HepG2 (cell line): ENCODE results near the gene TPD52L2. TPM values are rescaled to one million over a fixed set of nuclear protein-coding genes. Genes with fewer than 3 reads are reported as not detected.
A peak's percentile ranks its signal among the peaks of the same experiment; 100 is the strongest.

Experiments used
- ATAC-seq: fragments of 200-7000 bp; cut with Tn5 transposase; 3 replicates; pipeline ENCODE4 v1.9.1; 2020; ENCODE audit warnings: mild to moderate bottlenecking, moderate library complexity
- BruUV-seq: library from RNA; stranded (reverse); fragments of 400-500 nt; replicated peaks from 2 replicates; lab custom pipeline; 2021; lab: Mats Ljungman, UMichigan
- CTCF ChIA-PET: fragments of 300-600 bp; formaldehyde crosslinking; extraction: SDS; loops from one replicate; lab custom pipeline; 2021; ENCODE audit warnings: low total read pairs, inconsistent platforms, low intra/inter-chr PET ratio; lab: Yijun Ruan, JAX
- POLR2A ChIA-PET: fragments of 350-600 bp; sonication (Branson Sonifier 250); formaldehyde crosslinking; loops from one replicate; lab custom pipeline; 2020; ENCODE audit warnings: antibody characterized with exemption, inconsistent platforms; lab: Yijun Ruan, JAX
- DNase-seq: peaks from one replicate; pipeline ENCODE4 v3.0.0-alpha.2; 2015; ENCODE audit warnings: low spot score
- FAIRE-seq: peaks from 3 replicates; lab custom pipeline; 2011; peaks lifted over from hg19 to GRCh38; lab: Jason Lieb, UNC
- H2AFZ ChIP-seq: one replicate; pipeline ENCODE4 v1.6.1; 2011; ENCODE audit warnings: low read length, inconsistent platforms
- H3K27ac ChIP-seq: fragments of 300-600 bp; 3 replicates; pipeline ENCODE4 v1.8.0; 2011; ENCODE audit warnings: mixed run types, mild to moderate bottlenecking, mixed read lengths, low read length, inconsistent platforms; ENCODE audit not compliant: insufficient read depth; ENCODE audit errors: extremely low read length
- H3K27me3 ChIP-seq, 2 experiments: fragments of 200-600 bp in 1 of 2; 2 replicates in 1 of 2; 3 replicates in 1 of 2; pipeline versions ENCODE4 v1.6.0 to v1.8.0; 2011; ENCODE audit warnings: low read length in 2 of 2, mild to moderate bottlenecking in 2 of 2, moderate library complexity in 2 of 2, inconsistent platforms in 1 of 2; ENCODE audit not compliant: insufficient read depth in 2 of 2, control insufficient read depth in 1 of 2
- H3K36me3 ChIP-seq, 2 experiments: fragments of 200-600 bp in 1 of 2; replicated peaks in 1 of 2; 2 replicates in 1 of 2; 3 replicates in 1 of 2; pipeline versions ENCODE4 v1.5.1 to v1.8.0; 2011; ENCODE audit warnings: low read length in 2 of 2, inconsistent platforms in 1 of 2; ENCODE audit not compliant: insufficient read depth in 2 of 2, control insufficient read depth in 1 of 2
- H3K4me1 ChIP-seq: 2 replicates; pipeline ENCODE4 v1.5.1; 2012; ENCODE audit warnings: low read length, inconsistent platforms; ENCODE audit not compliant: insufficient read depth
- H3K4me2 ChIP-seq: 2 replicates; pipeline ENCODE4 v1.6.0; 2011; ENCODE audit warnings: low read depth, low read length, inconsistent platforms
- H3K4me3 ChIP-seq, 3 experiments: fragments of 200-600 bp in 1 of 3; sonication (generic), shearing (Covaris generic) in 1 of 3; replicated peaks in 1 of 3; 2 replicates each; pipeline ENCODE4 v1.5.1; 2011 to 2016; ENCODE audit warnings: low read length in 3 of 3, inconsistent platforms in 2 of 3, low read depth in 2 of 3, mild to moderate bottlenecking in 2 of 3, control low read depth in 1 of 3, mixed read lengths in 1 of 3; ENCODE audit not compliant: insufficient read depth in 1 of 3
- H3K79me2 ChIP-seq: one replicate; pipeline ENCODE4 v1.6.1; 2011; ENCODE audit warnings: low read length, inconsistent platforms; ENCODE audit not compliant: insufficient read depth
- H3K9ac ChIP-seq: 2 replicates; pipeline ENCODE4 v1.6.0; 2011; ENCODE audit warnings: mild to moderate bottlenecking, low read depth, low read length, inconsistent platforms; ENCODE audit not compliant: insufficient read depth
- H3K9me3 ChIP-seq: 2 replicates; pipeline ENCODE4 v1.5.1; 2012; ENCODE audit warnings: mild to moderate bottlenecking, low read length
- H4K20me1 ChIP-seq: 2 replicates; pipeline ENCODE4 v1.6.0; 2011; ENCODE audit warnings: inconsistent platforms, mild to moderate bottlenecking, low read length, moderate library complexity; ENCODE audit not compliant: insufficient read depth
- CCAR2 ChIP-seq: fragments of 200-400 bp; formaldehyde crosslinking; optimal IDR thresholded peaks from 2 replicates; pipeline ENCODE3; 2018; ENCODE audit warnings: low read depth, mild to moderate bottlenecking, low read length, moderate library complexity
- HMG20A ChIP-seq: IDR thresholded peaks from 2 replicates; pipeline ENCODE4 v1.6.1; 2016; ENCODE audit warnings: borderline replicate concordance
- HNF4G ChIP-seq, 2 experiments: sonication (generic) in 1 of 2; formaldehyde crosslinking in 1 of 2; IDR thresholded peaks; 2 replicates each; pipeline versions ENCODE4 v1.4.0 to v1.6.1; 2011 to 2020; ENCODE audit warnings: borderline replicate concordance in 2 of 2, low read depth in 2 of 2, mild to moderate bottlenecking in 2 of 2, low read length in 1 of 2, missing genetic modification reagents in 1 of 2, moderate library complexity in 1 of 2
- KAT2B ChIP-seq: fragments of 150-350 bp; IDR thresholded peaks from 2 replicates; pipeline ENCODE4 v1.6.1; 2014; ENCODE audit warnings: low read depth, low read length, borderline replicate concordance
- MEIS1 ChIP-seq: sonication (generic); formaldehyde crosslinking; IDR thresholded peaks from 2 replicates; pipeline ENCODE4 v1.9.0; 2021; ENCODE audit warnings: mild to moderate bottlenecking, missing genetic modification reagents, moderate library complexity, borderline replicate concordance
- SNAPC2 ChIP-seq: sonication (generic); formaldehyde crosslinking; IDR thresholded peaks from 2 replicates; pipeline ENCODE4 v1.8.1; 2022; ENCODE audit warnings: mild to moderate bottlenecking, missing genetic modification reagents
- SOX5 ChIP-seq: IDR thresholded peaks from 2 replicates; pipeline ENCODE4 v1.6.1; 2016; ENCODE audit warnings: borderline replicate concordance
- TGIF2 ChIP-seq: IDR thresholded peaks from 2 replicates; pipeline ENCODE4 v1.6.1; 2016; ENCODE audit warnings: control low read depth, missing compliant biosample characterization
- TOPORS ChIP-seq: sonication (generic); formaldehyde crosslinking; IDR thresholded peaks from 2 replicates; pipeline ENCODE4 v1.8.0; 2023; ENCODE audit warnings: mild to moderate bottlenecking, missing genetic modification reagents
- TRIM24 ChIP-seq: sonication (generic); formaldehyde crosslinking; IDR thresholded peaks from 2 replicates; pipeline ENCODE4 v1.8.0; 2022; ENCODE audit warnings: mild to moderate bottlenecking, missing genetic modification reagents
- ZBTB38 ChIP-seq: sonication (generic); formaldehyde crosslinking; IDR thresholded peaks from 2 replicates; pipeline ENCODE4 v1.5.1; 2020; ENCODE audit warnings: mild to moderate bottlenecking, missing genetic modification reagents
- ZC3H13 ChIP-seq: sonication (generic); formaldehyde crosslinking; IDR thresholded peaks from 2 replicates; pipeline ENCODE4 v1.8.1; 2023; ENCODE audit warnings: mild to moderate bottlenecking, missing genetic modification reagents, moderate library complexity
- ZNF501 ChIP-seq: sonication (generic); formaldehyde crosslinking; IDR thresholded peaks from 2 replicates; pipeline ENCODE4 v1.5.1; 2020; ENCODE audit warnings: mild to moderate bottlenecking, moderate library complexity, missing genetic modification reagents
- ZNF629 ChIP-seq: sonication (generic); formaldehyde crosslinking; conservative IDR thresholded peaks from 2 replicates; pipeline ENCODE4 v1.5.0; 2020; ENCODE audit warnings: missing genetic modification reagents
- ZSCAN25 ChIP-seq: sonication (generic); formaldehyde crosslinking; IDR thresholded peaks from 2 replicates; pipeline ENCODE4 v1.8.0; 2022; ENCODE audit warnings: mild to moderate bottlenecking, missing genetic modification reagents
- WGBS: methylation state at CpG from one replicate; pipeline ENCODE4 v1.1.6; 2017; ENCODE audit warnings: low lambda C conversion rate; 5-methylcytosine and 5-hydroxymethylcytosine counted together
- in situ Hi-C: cut with HindIII; loops from 2 replicates; pipeline ENCODE4 v1.10.0; 2017; ENCODE audit warnings: low pct_unique_long_range_greater_than_20kb; ENCODE audit not compliant: extremely low pct_ligation_motif_present
- intact Hi-C: fragments of 100-400 bp; cut with micrococcal nuclease; formaldehyde crosslinking; loops from one replicate; pipeline ENCODE4 v1.10.0; 2022; ENCODE audit not compliant: unreplicated experiment
- polyA plus RNA-seq, 8 experiments: library from polyadenylated mRNA; depleted of rRNA in 3 of 8; stranded (reverse) in 7 of 8; unstranded in 1 of 8; fragments of >200 nt; fragmentation: Illumina TruSeq in 4 of 8; extraction: Trizol in 4 of 8; gene quantifications; 2 replicates each; pipeline versions ENCODE4 v1.2.1 to v1.2.3, GENCODE V29; 2011 to 2016; ENCODE audit warnings: low read depth in 4 of 8, missing spikeins in 1 of 8, mixed read lengths in 1 of 8; ENCODE audit not compliant: insufficient read depth in 1 of 8
- total RNA-seq, 5 experiments: library from RNA; depleted of rRNA; stranded (reverse); fragments of >200 nt; fragmentation: Illumina TruSeq; extraction: Trizol; gene quantifications; 2 replicates each; pipeline ENCODE4 v1.2.3, GENCODE V29; 2016; ENCODE audit warnings: low read depth in 1 of 5
- TF ChIP-seq, protein P1 (sequence below): sonication (generic); formaldehyde crosslinking; IDR thresholded peaks from 2 replicates; pipeline ENCODE4 v1.9.0; 2021; ENCODE audit warnings: missing genetic modification reagents, mild to moderate bottlenecking, borderline replicate concordance
- TF ChIP-seq, protein P2 (sequence below): sonication (generic); formaldehyde crosslinking; IDR thresholded peaks from 2 replicates; pipeline ENCODE4 v1.5.1; 2020; ENCODE audit warnings: mild to moderate bottlenecking, missing genetic modification reagents, moderate library complexity
- TF ChIP-seq, protein P3 (sequence below): sonication (generic); formaldehyde crosslinking; IDR thresholded peaks from 2 replicates; pipeline ENCODE4 v1.5.0; 2020; ENCODE audit warnings: missing genetic modification reagents, mild to moderate bottlenecking, borderline replicate concordance

TPD52L2 gene
- total and polyA plus RNA-seq, 2 of the 13 experiments (the other 11 are each of a cell fraction or from before 2014, with no cell fraction given): 156 to 184 TPM

DNA sequence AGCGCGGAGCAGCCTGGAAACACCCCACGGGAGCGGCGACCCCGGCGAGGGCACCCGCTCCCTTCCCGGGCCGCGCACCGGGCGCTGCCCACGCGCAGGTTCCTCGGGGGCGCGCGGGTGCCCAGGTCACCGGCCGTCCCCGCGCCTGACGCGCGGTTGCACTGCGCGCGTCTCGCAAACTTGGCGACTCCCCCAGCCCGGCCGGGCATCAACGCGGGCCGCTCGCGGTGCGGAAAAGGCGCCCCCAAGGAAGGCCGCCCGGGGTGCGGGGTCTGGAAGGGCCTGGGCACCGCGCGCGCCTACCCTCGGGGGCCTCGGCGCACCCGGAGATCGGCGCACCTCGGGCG is 33.5 kb upstream of the TPD52L2 start (continued):
- TF ChIP-seq HNF4G (IDR thresholded peaks at IDR 0.05; ENCODE audit: borderline replicate concordance, low read depth, low read length) (no peak), HNF4G (CRISPR knock-in tag; IDR thresholded peaks at IDR 0.05; ENCODE audit: borderline replicate concordance, low read depth) (no peak), ZNF629 (no peak), SOX5 (no peak), ZBTB38 (CRISPR knock-in tag) (no peak), TRIM24 (CRISPR knock-in tag) (no peak), ZC3H13 (CRISPR knock-in tag) (no peak), ZNF501 (CRISPR knock-in tag) (no peak), MEIS1 (CRISPR knock-in tag) (no peak), TOPORS (peak; percentile 44; the same call in 1 of the 2 replicates), TGIF2 (CRISPR knock-in tag) (no peak)
- TF ChIP-seq, protein P1, sequence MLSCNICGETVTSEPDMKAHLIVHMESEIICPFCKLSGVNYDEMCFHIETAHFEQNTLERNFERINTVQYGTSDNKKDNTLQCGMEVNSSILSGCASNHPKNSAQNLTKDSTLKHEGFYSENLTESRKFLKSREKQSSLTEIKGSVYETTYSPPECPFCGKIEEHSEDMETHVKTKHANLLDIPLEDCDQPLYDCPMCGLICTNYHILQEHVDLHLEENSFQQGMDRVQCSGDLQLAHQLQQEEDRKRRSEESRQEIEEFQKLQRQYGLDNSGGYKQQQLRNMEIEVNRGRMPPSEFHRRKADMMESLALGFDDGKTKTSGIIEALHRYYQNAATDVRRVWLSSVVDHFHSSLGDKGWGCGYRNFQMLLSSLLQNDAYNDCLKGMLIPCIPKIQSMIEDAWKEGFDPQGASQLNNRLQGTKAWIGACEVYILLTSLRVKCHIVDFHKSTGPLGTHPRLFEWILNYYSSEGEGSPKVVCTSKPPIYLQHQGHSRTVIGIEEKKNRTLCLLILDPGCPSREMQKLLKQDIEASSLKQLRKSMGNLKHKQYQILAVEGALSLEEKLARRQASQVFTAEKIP (CRISPR knock-in tag): 0 out of 2 replicates have a peak, but pooled peaks have one; percentile 46

DNA sequence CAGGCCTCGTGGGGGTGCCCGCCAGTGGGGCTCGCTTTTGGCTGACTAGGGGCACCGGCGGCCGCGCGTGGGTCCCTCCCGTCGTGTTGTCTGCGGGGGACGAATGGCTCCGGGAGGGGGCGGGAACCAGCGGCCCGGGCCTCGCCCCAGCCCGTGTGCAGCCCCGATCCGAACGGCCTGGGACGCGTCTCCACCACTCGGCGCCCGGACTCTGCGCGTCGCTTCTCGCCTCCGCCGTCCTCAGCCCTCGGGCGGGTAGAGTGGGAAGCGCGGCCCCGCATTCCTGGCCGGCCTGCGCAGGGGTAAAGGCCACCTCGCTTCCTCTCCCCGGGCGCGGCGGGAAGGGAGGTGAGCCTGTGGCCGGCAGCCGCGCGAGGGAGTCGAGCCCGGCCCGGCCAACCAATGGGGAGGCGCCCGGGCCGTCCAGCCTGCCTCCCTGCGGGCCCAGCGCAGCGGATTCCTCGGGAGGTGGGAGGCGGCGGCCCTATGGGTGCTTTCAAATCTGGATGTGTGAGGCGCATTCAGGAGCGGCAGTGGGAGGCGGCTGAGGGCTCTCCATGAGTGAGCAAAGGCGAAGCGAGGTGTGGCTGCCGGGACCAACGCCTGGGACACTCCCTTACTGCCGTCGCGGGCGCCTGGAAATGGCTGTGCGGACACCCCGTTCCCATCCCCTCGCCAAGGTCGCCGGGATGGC is 32.9 kb upstream of the TPD52L2 start:
- Histone ChIP-seq H3K27ac (peak overlapping the region; percentile 15), H3K4me2 (peak overlapping the region; percentile 83), H3K4me1 (peaks cover 62% of the 10 kb centered on the region), H4K20me1 (peaks cover 4% of the 10 kb centered on the region; the same call in 1 of the 2 replicates), H3K27me3 (peaks cover 16 to 46% of the 10 kb centered on the region in 2 experiments), H3K9ac (peak overlapping the region; percentile 44; the same call in 1 of the 2 replicates), H3K79me2 (no peaks in the 10 kb centered on the region), H3K9me3 (no peaks in the 10 kb centered on the region), H3K36me3 (no peaks in the 10 kb centered on the region), H3K4me3 (peak overlapping the region; percentile 55 to 78 (median 60)), H2AFZ (no peak overlapping the region)
- ATAC-seq (peak; percentile 70), FAIRE-seq (no peak), DNase-seq (peak; percentile 64)
- no TSS peak for BruUV-seq
- intact Hi-C loops (no loop called here), in situ Hi-C loops (no loop called here)
- 32% methylated on average over 22 of the region's 76 CpGs for WGBS
- ChIA-PET POLR2A (interaction anchor here (1.3 kb wide), 1 partner anchor 33 kb away, joined by 3 read pairs; the partner anchor contains the start of gene TPD52L2), CTCF (no interaction called here)
- TF ChIP-seq SNAPC2 (no peak), ZSCAN25 (peak; percentile 86), HMG20A (CRISPR knock-in tag) (no peak), CCAR2 (no peak), KAT2B (no peak)
- TF ChIP-seq, protein P2, sequence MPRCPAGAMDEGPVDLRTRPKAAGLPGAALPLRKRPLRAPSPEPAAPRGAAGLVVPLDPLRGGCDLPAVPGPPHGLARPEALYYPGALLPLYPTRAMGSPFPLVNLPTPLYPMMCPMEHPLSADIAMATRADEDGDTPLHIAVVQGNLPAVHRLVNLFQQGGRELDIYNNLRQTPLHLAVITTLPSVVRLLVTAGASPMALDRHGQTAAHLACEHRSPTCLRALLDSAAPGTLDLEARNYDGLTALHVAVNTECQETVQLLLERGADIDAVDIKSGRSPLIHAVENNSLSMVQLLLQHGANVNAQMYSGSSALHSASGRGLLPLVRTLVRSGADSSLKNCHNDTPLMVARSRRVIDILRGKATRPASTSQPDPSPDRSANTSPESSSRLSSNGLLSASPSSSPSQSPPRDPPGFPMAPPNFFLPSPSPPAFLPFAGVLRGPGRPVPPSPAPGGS (CRISPR knock-in tag): no peak
- TF ChIP-seq, protein P3, sequence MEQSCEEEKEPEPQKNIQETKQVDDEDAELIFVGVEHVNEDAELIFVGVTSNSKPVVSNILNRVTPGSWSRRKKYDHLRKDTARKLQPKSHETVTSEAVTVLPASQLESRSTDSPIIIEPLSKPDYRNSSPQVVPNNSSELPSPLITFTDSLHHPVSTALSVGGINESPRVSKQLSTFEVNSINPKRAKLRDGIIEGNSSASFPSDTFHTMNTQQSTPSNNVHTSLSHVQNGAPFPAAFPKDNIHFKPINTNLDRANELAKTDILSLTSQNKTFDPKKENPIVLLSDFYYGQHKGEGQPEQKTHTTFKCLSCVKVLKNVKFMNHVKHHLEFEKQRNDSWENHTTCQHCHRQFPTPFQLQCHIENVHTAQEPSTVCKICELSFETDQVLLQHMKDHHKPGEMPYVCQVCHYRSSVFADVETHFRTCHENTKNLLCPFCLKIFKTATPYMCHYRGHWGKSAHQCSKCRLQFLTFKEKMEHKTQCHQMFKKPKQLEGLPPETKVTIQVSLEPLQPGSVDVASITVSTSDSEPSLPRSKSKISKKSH (CRISPR knock-in tag): peak; percentile 82
